Neutrophil (primary cell): Measurements from ENCODE around the gene FYB1.

Experiments
- H3K27ac ChIP-seq: fragments of 200-600 bp; sonication (generic); 2 replicates; pipeline ENCODE4 v1.5.1; 2016; ENCODE audit warnings: mild to moderate bottlenecking, moderate library complexity
- H3K27me3 ChIP-seq: fragments of 200-600 bp; sonication (generic); 2 replicates; pipeline ENCODE4 v1.6.0; 2016; ENCODE audit warnings: mild to moderate bottlenecking
- H3K36me3 ChIP-seq: fragments of 200-600 bp; sonication (generic); 2 replicates; pipeline ENCODE4 v1.5.1; 2017
- H3K4me1 ChIP-seq, 2 experiments: fragments of 200-600 bp in 1 of 2; sonication (generic) in 1 of 2; 1 replicate in 1 of 2; 2 replicates in 1 of 2; pipeline versions ENCODE4 v1.5.1 to v1.6.1; 2013 to 2016; ENCODE audit warnings: low read depth in 1 of 2, low read length in 1 of 2, mild to moderate bottlenecking in 1 of 2, moderate library complexity in 1 of 2; ENCODE audit not compliant: control insufficient read depth in 1 of 2, insufficient read depth in 1 of 2
- H3K4me3 ChIP-seq, 2 experiments: fragments of 200-600 bp in 1 of 2; sonication (generic) in 1 of 2; 1 replicate in 1 of 2; 2 replicates in 1 of 2; pipeline ENCODE4 v1.5.1; 2013 to 2016; ENCODE audit warnings: low read depth in 1 of 2, low read length in 1 of 2, mild to moderate bottlenecking in 1 of 2, moderate library complexity in 1 of 2
- H3K9me3 ChIP-seq: fragments of 200-600 bp; sonication (generic); 2 replicates; pipeline ENCODE4 v1.5.1; 2016
- CTCF ChIP-seq: fragments of 200-600 bp; sonication (generic); IDR thresholded peaks from 2 replicates; pipeline ENCODE4 v1.5.1; 2016; ENCODE audit warnings: antibody characterized with exemption

FYB1 gene

GRCh38 chr5:39215857-39216256 is 3.5 kb downstream of the FYB1 start:
- TF ChIP-seq CTCF, result no peak
- Histone ChIP-seq H3K27me3 (no peaks in the 10 kb centered on the region), H3K4me3 (peak overlapping the region in 1 of 2 experiments; percentile 10), H3K4me1 (peaks cover 90 to 94% of the 10 kb centered on the region in 2 experiments), H3K36me3 (peaks cover 47% of the 10 kb centered on the region), H3K27ac (peak overlapping the region; percentile 3), H3K9me3 (no peaks in the 10 kb centered on the region)

- Histone ChIP-seq H3K4me3 (peak overlapping the region in 1 of 2 experiments; percentile 10), H3K9me3 (no peaks in the 10 kb centered on the region), H3K4me1 (peaks cover 90 to 94% of the 10 kb centered on the region in 2 experiments), H3K27ac (peak overlapping the region; percentile 78), H3K36me3 (peaks cover 49% of the 10 kb centered on the region), H3K27me3 (no peaks in the 10 kb centered on the region)
- TF ChIP-seq CTCF, result no peak
These were observed 4.3 kb downstream of the FYB1 start for GRCh38 chr5:39214912-39215709.

GRCh38 chr5:39213447-39214207 is 5.7 kb downstream of the FYB1 start:
- Histone ChIP-seq H3K27ac (peak overlapping the region; percentile 78), H3K36me3 (peaks cover 61% of the 10 kb centered on the region), H3K27me3 (no peaks in the 10 kb centered on the region), H3K4me1 (peaks cover 90 to 91% of the 10 kb centered on the region in 2 experiments), H3K4me3 (peak overlapping the region; percentile 14 to 22), H3K9me3 (no peaks in the 10 kb centered on the region)
- no peak for TF ChIP-seq CTCF

- peak overlapping the region in 1 of 2 experiments; percentile 21 for H3K4me3 ChIP-seq
- H3K9me3 ChIP-seq, result no peaks in the 10 kb centered on the region
- H3K4me1 ChIP-seq, result peaks cover 85 to 94% of the 10 kb centered on the region in 2 experiments
- H3K36me3 ChIP-seq, result peaks cover 65% of the 10 kb centered on the region
- TF ChIP-seq CTCF, result no peak
- no peaks in the 10 kb centered on the region for H3K27me3 ChIP-seq
- peak overlapping the region; percentile 78 for H3K27ac ChIP-seq
These were observed 7.6 kb downstream of the FYB1 start for GRCh38 chr5:39211773-39212172.

GRCh38 chr5:39209924-39210323 is 9.4 kb downstream of the FYB1 start:
- peak overlapping the region; percentile 37 to 38 for H3K4me3 ChIP-seq
- H3K4me1 ChIP-seq, result peaks cover 85 to 94% of the 10 kb centered on the region in 2 experiments
- no peak for TF ChIP-seq CTCF
- peak overlapping the region; percentile 78 for H3K27ac ChIP-seq
- H3K36me3 ChIP-seq, result peaks cover 48% of the 10 kb centered on the region
- no peaks in the 10 kb centered on the region for H3K9me3 ChIP-seq
- no peaks in the 10 kb centered on the region for H3K27me3 ChIP-seq
